Neural cell (in vitro differentiated cells): Measurements from ENCODE around the gene ZFP37. TPM values are rescaled to one million over a fixed set of nuclear protein-coding genes. Genes with fewer than 3 reads are reported as not detected.
"Not testable (repeated sequence)": the region's sequence is repeated elsewhere in the genome, so short reads cannot be mapped to it uniquely, and the experiment has no call there.

Experiments used
- H2AFZ ChIP-seq: fragments of 200-600, 300-800 bp; sonication (generic), shearing (Covaris generic); 2 replicates; pipeline ENCODE4 v1.6.0; 2014; ENCODE audit warnings: low read depth, mild to moderate bottlenecking, antibody characterized with exemption, low read length, moderate library complexity
- H3F3A ChIP-seq: fragments of 200-600 bp; shearing (Covaris generic); 2 replicates; pipeline ENCODE4 v1.6.1; 2016; ENCODE audit warnings: mild to moderate bottlenecking, moderate library complexity, mixed read lengths, antibody characterized with exemption, low read length; ENCODE audit not compliant: insufficient read depth, poor library complexity, severe bottlenecking
- H3K27ac ChIP-seq: fragments of 200-600, 300-800 bp; sonication (generic), shearing (Covaris generic); 2 replicates; pipeline ENCODE4 v1.5.1; 2014; ENCODE audit warnings: mild to moderate bottlenecking, low read length, moderate library complexity
- H3K27me3 ChIP-seq: fragments of 300-800, 200-600 bp; sonication (generic), shearing (Covaris generic); 2 replicates; pipeline ENCODE4 v1.6.0; 2014; ENCODE audit warnings: mild to moderate bottlenecking, low read depth, low read length, moderate library complexity; ENCODE audit not compliant: insufficient read depth
- H3K36me3 ChIP-seq: fragments of 300-800, 200-600 bp; sonication (generic), shearing (Covaris generic); 2 replicates; pipeline ENCODE4 v1.5.1; 2014; ENCODE audit warnings: mild to moderate bottlenecking, antibody characterized with exemption, low read length, moderate library complexity; ENCODE audit not compliant: insufficient read depth
- H3K4me2 ChIP-seq: fragments of 300-800, 200-600 bp; sonication (generic), shearing (Covaris generic); 2 replicates; pipeline ENCODE4 v1.6.0; 2014; ENCODE audit warnings: mild to moderate bottlenecking, low read length
- H3K4me3 ChIP-seq: fragments of 300-800, 200-600 bp; sonication (generic), shearing (Covaris generic); 2 replicates; pipeline ENCODE4 v1.5.1; 2014; ENCODE audit warnings: mild to moderate bottlenecking, low read length, moderate library complexity
- H3K79me2 ChIP-seq: fragments of 200-600 bp; shearing (Covaris generic); replicated peaks from 2 replicates; pipeline ENCODE4 v1.6.0; 2014; ENCODE audit warnings: mild to moderate bottlenecking, low read length, moderate library complexity; ENCODE audit not compliant: insufficient read depth
- H3K9ac ChIP-seq: fragments of 300-800, 200-600 bp; sonication (generic), shearing (Covaris generic); 2 replicates; pipeline ENCODE4 v1.6.1; 2016; ENCODE audit warnings: mild to moderate bottlenecking, low read length, mixed read lengths
- H3K9me2 ChIP-seq: fragments of 200-600 bp; shearing (Covaris generic); 2 replicates; pipeline ENCODE4 v1.6.1; 2016; ENCODE audit warnings: mild to moderate bottlenecking, low read length, mixed read lengths; ENCODE audit not compliant: insufficient read depth
- H3K9me3 ChIP-seq: fragments of 200-600, 300-800 bp; sonication (generic), shearing (Covaris generic); 2 replicates; pipeline ENCODE4 v1.6.1; 2016; ENCODE audit warnings: mild to moderate bottlenecking, mixed run types, low read length, moderate library complexity, mixed read lengths
- H4K20me1 ChIP-seq: fragments of 200-600 bp; shearing (Covaris generic); 2 replicates; pipeline ENCODE4 v1.6.1; 2016; ENCODE audit warnings: mild to moderate bottlenecking, mixed run types; ENCODE audit not compliant: insufficient read depth
- EP300 ChIP-seq: fragments of 450-650 bp; conservative IDR thresholded peaks from 2 replicates; pipeline ENCODE4 v1.6.1; 2014; ENCODE audit warnings: antibody characterized with exemption, mild to moderate bottlenecking, moderate library complexity; ENCODE audit not compliant: poor library complexity, severe bottlenecking
- EZH2 ChIP-seq: fragments of 200-600, 300-800 bp; shearing (Covaris generic), sonication (generic); IDR thresholded peaks from 2 replicates; pipeline ENCODE4 v1.6.1; 2014; ENCODE audit warnings: antibody characterized with exemption, low read length, borderline replicate concordance, mild to moderate bottlenecking; ENCODE audit not compliant: insufficient read depth, poor library complexity, severe bottlenecking
- MXI1 ChIP-seq: fragments of 450-650 bp; conservative IDR thresholded peaks from 2 replicates; pipeline ENCODE4 v1.6.1; 2014; ENCODE audit warnings: antibody characterized with exemption, mild to moderate bottlenecking; ENCODE audit not compliant: poor library complexity, severe bottlenecking
- POLR2AphosphoS5 ChIP-seq: IDR thresholded peaks from 2 replicates; pipeline ENCODE4 v1.6.1; 2012
- RAD21 ChIP-seq: fragments of 450-650 bp; conservative IDR thresholded peaks from 2 replicates; pipeline ENCODE4 v1.6.1; 2014; ENCODE audit warnings: antibody characterized with exemption, mild to moderate bottlenecking, moderate library complexity
- SMC3 ChIP-seq: fragments of 450-650 bp; conservative IDR thresholded peaks from 2 replicates; pipeline ENCODE4 v1.6.1; 2014; ENCODE audit warnings: antibody characterized with exemption, mild to moderate bottlenecking, moderate library complexity; ENCODE audit not compliant: poor library complexity
- TAF1 ChIP-seq: IDR thresholded peaks from 2 replicates; pipeline ENCODE4 v1.6.1; 2012; ENCODE audit warnings: low read depth
- polyA plus RNA-seq: library from polyadenylated mRNA; depleted of rRNA; stranded (reverse); fragments of >200 nt; gene quantifications from 2 replicates; pipeline ENCODE4 v1.2.3, GENCODE V29; 2014
- TF ChIP-seq, protein P1 (sequence below): fragments of 450-650 bp; IDR thresholded peaks from 2 replicates; pipeline ENCODE4 v1.5.1; 2014; ENCODE audit warnings: antibody characterized with exemption, mild to moderate bottlenecking, moderate library complexity; ENCODE audit not compliant: poor library complexity, severe bottlenecking
- TF ChIP-seq, protein P2 (sequence below): IDR thresholded peaks from 2 replicates; pipeline ENCODE4 v1.6.1; 2012; ENCODE audit warnings: borderline replicate concordance

The ZFP37 gene
- polyA plus RNA-seq, 1 donor from 2014 or later = 35.4 TPM

DNA sequence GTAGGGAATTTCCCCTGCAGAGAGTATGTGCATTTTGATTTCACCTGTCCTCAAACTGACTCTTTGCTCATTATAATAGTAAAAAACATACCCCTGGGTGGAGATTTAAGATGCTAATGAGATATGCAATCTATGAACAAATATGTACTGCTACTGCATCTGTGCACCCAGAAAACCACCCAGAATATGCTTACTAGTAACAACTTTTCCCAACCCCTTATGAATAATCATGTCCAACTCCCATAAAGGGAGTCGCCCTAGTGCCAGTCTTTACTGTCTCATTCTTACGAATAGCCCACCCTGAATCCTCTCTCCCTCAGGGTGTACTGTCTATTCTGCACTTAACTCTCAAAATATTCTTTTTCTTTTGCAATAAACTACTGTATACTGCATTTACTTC lies 39.0 kb upstream of the ZFP37 start:
- Histone ChIP-seq H3F3A (no peaks in the 10 kb centered on the region), H3K4me2 (no peak overlapping the region), H3K36me3 (no peaks in the 10 kb centered on the region), H3K79me2 (no peaks in the 10 kb centered on the region), H3K27me3 (peaks cover 21% of the 10 kb centered on the region), H3K4me3 (no peak overlapping the region), H2AFZ (no peak overlapping the region), H3K9me2 (no peaks in the 10 kb centered on the region), H3K9me3 (no peaks in the 10 kb centered on the region), H4K20me1 (no peaks in the 10 kb centered on the region), H3K9ac (no peak overlapping the region), H3K27ac (no peak overlapping the region)
- no peak for TF ChIP-seq MXI1
- TF ChIP-seq RAD21 = no peak
- TF ChIP-seq, protein P1, sequence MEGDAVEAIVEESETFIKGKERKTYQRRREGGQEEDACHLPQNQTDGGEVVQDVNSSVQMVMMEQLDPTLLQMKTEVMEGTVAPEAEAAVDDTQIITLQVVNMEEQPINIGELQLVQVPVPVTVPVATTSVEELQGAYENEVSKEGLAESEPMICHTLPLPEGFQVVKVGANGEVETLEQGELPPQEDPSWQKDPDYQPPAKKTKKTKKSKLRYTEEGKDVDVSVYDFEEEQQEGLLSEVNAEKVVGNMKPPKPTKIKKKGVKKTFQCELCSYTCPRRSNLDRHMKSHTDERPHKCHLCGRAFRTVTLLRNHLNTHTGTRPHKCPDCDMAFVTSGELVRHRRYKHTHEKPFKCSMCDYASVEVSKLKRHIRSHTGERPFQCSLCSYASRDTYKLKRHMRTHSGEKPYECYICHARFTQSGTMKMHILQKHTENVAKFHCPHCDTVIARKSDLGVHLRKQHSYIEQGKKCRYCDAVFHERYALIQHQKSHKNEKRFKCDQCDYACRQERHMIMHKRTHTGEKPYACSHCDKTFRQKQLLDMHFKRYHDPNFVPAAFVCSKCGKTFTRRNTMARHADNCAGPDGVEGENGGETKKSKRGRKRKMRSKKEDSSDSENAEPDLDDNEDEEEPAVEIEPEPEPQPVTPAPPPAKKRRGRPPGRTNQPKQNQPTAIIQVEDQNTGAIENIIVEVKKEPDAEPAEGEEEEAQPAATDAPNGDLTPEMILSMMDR = no peak
- no peak for TF ChIP-seq SMC3
- TF ChIP-seq EP300 = no peak
- TF ChIP-seq, protein P2, sequence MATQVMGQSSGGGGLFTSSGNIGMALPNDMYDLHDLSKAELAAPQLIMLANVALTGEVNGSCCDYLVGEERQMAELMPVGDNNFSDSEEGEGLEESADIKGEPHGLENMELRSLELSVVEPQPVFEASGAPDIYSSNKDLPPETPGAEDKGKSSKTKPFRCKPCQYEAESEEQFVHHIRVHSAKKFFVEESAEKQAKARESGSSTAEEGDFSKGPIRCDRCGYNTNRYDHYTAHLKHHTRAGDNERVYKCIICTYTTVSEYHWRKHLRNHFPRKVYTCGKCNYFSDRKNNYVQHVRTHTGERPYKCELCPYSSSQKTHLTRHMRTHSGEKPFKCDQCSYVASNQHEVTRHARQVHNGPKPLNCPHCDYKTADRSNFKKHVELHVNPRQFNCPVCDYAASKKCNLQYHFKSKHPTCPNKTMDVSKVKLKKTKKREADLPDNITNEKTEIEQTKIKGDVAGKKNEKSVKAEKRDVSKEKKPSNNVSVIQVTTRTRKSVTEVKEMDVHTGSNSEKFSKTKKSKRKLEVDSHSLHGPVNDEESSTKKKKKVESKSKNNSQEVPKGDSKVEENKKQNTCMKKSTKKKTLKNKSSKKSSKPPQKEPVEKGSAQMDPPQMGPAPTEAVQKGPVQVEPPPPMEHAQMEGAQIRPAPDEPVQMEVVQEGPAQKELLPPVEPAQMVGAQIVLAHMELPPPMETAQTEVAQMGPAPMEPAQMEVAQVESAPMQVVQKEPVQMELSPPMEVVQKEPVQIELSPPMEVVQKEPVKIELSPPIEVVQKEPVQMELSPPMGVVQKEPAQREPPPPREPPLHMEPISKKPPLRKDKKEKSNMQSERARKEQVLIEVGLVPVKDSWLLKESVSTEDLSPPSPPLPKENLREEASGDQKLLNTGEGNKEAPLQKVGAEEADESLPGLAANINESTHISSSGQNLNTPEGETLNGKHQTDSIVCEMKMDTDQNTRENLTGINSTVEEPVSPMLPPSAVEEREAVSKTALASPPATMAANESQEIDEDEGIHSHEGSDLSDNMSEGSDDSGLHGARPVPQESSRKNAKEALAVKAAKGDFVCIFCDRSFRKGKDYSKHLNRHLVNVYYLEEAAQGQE = no peak
- no peak for TF ChIP-seq POLR2AphosphoS5
- no peak for TF ChIP-seq EZH2
- no peak for TF ChIP-seq TAF1

DNA sequence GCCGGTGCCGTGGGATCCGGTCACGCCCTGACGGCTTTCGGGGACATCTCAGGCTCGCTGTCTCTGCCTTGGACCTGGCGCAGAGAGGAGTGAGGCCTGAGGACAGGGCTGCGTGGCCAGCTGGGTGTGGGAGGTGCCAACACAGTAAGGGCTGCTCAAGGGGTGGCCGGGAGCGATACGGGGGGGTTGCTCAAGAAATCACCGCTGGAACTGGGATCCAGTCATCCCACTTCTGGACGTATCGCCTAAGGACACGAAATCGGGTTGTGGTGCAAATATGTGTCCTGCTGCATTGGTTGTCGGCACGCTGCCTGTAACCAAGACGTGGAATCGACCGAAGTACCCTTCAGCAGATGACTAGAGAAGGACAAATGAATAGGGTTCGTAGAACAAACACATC lies 33.4 kb upstream of the ZFP37 start:
- not testable (repeated sequence) for H2AFZ ChIP-seq, H3K4me3 ChIP-seq, H3K4me2 ChIP-seq, H3K36me3 ChIP-seq, H3K9me2 ChIP-seq, H3K79me2 ChIP-seq, H3K9me3 ChIP-seq, H3K27ac ChIP-seq, H3F3A ChIP-seq, H3K9ac ChIP-seq, H4K20me1 ChIP-seq
- H3K27me3 ChIP-seq = peaks cover 20% of the 10 kb centered on the region

DNA sequence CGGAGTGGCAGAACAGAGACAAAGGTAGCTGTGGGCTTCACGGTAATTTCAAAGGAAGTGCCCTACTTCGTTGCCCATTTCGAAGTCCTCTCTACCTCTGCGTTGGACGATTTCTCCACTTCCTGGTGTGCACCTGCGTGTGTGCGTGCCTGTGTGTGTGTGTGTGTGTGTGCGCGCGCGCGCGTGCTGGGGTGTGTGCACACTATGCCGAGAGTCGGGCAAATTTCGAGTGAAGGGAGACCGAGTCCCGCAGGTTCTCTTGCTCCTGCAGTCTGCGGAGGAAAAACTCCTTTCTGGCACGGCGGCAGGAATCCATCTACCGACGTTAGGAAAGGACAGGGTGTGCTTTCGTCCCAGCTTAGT lies 32.6 kb upstream of the ZFP37 start:
- H3K27ac ChIP-seq, H3K9me3 ChIP-seq, H3K9me2 ChIP-seq, H3K36me3 ChIP-seq, H3F3A ChIP-seq, H3K79me2 ChIP-seq, H3K4me3 ChIP-seq, H3K4me2 ChIP-seq, H4K20me1 ChIP-seq, H2AFZ ChIP-seq, H3K9ac ChIP-seq: not testable (repeated sequence)
- H3K27me3 ChIP-seq = peaks cover 18% of the 10 kb centered on the region

DNA sequence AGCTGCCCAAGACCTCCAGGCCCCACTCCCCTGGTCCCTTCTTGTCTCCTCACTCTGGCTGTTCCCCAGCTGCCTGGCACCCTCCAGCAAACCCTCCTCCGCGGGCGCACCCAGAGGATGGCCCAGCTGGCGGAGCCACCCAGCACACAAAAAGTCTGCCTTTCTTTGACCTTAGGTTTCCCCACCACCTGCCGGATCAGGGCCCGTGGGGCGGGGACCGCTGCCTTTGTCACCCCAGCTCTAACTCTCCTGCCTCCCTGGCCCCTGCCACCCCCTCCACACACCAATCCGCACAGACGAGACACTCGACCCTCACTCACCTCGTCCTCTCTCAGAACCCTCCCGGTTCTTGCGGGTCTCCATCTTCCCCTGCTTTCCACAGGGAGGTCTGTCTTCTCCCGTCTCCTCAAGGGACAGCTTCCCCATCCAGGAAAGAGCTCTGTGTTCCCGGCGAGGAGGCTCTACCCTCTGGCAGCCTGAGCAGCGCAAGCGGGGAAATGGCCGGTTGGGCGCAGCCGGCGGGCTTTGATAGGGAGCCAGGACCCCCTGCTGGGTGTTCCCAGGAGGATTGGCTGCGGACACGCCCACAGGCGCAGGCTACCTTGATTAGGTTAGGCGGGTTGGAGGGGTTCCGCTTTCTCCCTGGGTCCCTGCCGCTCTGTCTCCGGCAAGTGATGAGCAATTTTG lies 32.1 kb upstream of the ZFP37 start:
- not testable (repeated sequence) for H2AFZ ChIP-seq, H3F3A ChIP-seq, H3K36me3 ChIP-seq, H3K79me2 ChIP-seq, H3K9me2 ChIP-seq, H3K4me2 ChIP-seq, H3K9me3 ChIP-seq, H3K9ac ChIP-seq, H3K4me3 ChIP-seq, H3K27ac ChIP-seq, H4K20me1 ChIP-seq
- peaks cover 18% of the 10 kb centered on the region for H3K27me3 ChIP-seq

DNA sequence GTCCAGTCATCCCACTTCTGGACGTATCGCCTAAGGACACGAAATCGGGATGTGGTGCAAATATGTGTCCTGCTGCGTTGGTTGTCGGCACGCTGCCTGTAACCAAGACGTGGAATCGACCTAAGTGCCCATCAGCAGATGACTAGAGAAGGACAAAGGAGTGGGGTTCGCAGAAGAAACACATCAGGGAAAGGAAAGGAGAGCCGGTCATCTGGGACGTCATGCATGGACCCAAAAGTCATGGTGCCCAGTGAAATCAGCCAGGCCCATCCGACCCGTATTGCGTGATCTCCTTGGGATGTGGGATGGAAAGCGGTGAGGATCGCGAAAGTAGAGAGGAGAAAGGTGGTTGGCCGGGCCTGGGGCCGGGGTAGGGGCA lies 6.4 kb upstream of the ZFP37 start:
- not testable (repeated sequence) for H3F3A ChIP-seq, H3K9ac ChIP-seq, H4K20me1 ChIP-seq, H3K4me2 ChIP-seq, H3K4me3 ChIP-seq, H3K27ac ChIP-seq, H3K79me2 ChIP-seq, H3K9me2 ChIP-seq, H2AFZ ChIP-seq, H3K36me3 ChIP-seq, H3K9me3 ChIP-seq
- peaks cover 27% of the 10 kb centered on the region for H3K27me3 ChIP-seq
